GM19395 (cell line): Measurements from ENCODE around the gene ANO4.

Experiments used
- ATAC-seq: cut with Tn5 transposase; IDR thresholded peaks from one replicate; pipeline ENCODE4 v1.9.1; 2021; ENCODE audit warnings: mild to moderate bottlenecking, moderate library complexity; ENCODE audit not compliant: unreplicated experiment

The ANO4 gene

DNA sequence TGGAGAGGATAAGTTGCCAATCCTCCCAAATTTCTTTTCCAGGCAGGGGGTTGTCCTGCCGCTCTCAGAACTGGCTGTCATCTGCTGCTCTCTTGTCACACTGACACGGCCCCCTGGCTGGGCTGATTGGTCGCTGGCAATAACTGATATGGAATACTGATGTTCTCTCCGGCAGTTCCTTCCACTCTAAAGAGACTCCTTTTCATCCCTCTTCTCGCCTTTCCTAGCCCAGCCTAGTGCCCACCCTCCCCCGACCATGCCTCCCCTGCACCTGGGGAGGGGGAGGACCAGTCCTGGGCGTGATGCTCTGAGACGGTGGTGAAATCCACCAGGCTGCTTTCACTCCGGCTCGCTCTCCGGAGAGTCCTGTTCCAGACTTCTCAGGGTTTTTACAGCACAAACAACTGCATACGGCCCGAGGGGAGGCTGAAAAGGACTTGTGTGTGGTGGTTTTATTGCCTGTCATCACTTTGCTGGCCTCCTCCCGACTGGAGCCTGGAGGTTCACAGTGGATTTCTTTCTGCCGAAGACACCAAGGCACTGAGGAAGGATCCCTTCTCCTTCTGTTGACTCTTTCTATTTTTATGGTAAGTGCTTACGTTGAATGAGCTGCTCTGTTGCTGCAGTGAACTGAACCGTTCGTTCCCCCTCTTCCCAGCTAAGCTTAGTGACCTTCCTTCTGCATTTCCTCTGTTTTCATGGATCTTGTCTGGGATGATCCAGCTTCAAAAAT is at the start of gene ANO4:
Gene ANO4, plus strand, starts transcription at position 336 of the 733 bp plus-strand sequence. CDS start 107,010 bp downstream, outside the sequence.
- no peak for ATAC-seq

GRCh38 chr12:100745378-100746071 is 49.1 kb upstream of the ANO4 start:
- ATAC-seq = no peak

GRCh38 chr12:100752841-100753240 is 41.7 kb upstream of the ANO4 start:
- no peak for ATAC-seq

DNA sequence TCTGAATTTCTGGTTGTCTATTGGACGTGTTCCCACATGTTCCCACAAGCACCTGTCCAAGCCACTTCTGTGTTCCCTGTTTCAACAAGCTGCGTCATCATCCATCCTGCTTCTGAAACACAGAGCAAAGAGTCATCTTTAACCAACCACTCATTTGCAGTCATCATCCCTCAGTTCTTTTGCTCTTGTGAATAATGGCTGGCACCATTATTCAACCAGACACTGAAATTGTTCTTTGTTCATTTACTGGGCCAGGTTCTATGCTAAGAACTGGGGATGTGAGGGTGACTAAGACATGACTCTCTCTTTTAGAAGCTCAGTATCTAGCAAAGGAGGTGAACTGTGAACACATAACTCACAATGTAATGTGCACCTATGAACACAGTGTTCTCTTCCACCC is 40.7 kb upstream of the ANO4 start:
- ATAC-seq = no peak

GRCh38 chr12:100755186-100755585 is 39.4 kb upstream of the ANO4 start:
- ATAC-seq = no peak

GRCh38 chr12:100758083-100758482 is 36.5 kb upstream of the ANO4 start:
- no peak for ATAC-seq

DNA sequence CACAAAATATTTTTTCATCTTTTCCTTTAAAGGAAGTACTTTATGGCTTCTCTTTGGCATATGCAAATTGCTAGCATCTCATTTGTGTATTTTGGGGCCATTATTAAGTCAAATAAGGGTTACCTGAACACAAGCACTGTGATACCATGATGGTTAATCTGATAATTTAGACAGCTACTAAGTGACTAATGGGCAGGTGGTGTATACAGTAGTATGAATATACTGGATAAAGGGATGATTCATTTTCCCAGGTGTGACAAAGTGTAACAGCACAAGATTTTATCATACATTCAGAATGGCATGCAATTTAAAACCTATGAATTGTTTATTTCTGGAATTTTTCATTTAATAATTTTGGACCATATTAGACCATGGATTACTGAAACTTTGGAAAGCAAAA is 27.2 kb upstream of the ANO4 start:
- ATAC-seq = no peak

DNA sequence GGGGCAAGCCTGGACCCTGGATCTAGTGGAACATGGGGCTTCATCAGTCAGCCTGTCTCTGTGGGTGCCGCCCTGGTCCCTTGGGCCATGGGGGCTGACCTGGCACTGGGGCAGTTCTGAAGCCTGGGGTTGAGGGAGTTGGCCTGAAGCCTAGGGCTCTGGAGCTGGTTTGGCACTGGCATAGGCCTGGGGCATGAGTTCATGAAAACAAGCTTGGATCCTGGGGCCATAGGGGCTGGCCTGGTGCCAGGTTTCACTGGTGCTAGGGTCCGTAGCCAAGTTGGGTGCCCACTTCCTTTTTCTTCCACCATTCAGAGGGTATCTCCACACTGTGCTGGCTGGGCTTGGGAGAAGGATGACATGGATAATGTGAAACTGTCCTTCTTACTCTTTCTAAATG is 26.6 kb upstream of the ANO4 start:
- no peak for ATAC-seq

- no peak for ATAC-seq
Observed at GRCh38 chr12:100778967-100779590, 15.5 kb upstream of the ANO4 start.

- no peak for ATAC-seq
Observed at GRCh38 chr12:100789146-100789545, 5.4 kb upstream of the ANO4 start.

GRCh38 chr12:100789975-100790374 is 4.6 kb upstream of the ANO4 start:
- no peak for ATAC-seq

- ATAC-seq = no peak
Observed at GRCh38 chr12:100790552-100790951, 4.0 kb upstream of the ANO4 start.

DNA sequence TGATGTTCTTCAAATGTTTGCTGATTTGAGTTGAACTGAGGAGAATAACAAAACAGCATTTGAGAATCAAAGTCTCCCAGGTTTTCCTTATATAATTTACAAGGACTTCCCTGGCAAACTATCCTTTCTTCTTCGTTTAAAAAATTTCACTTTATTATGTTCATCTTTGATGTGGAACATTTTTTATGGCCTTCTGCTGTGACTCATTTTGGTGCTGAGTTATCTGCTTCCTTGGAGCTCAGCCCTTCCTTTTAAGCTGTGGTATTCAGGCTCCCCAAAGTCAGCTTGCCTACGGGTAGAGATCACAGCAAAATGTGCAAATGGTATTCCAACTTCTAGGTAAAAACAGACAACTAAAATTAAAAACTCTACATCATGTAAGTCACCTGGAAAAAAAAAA is 1.4 kb upstream of the ANO4 start:
- ATAC-seq = no peak

- no peak for ATAC-seq
Observed at GRCh38 chr12:100795174-100795799, 711 bp downstream of the ANO4 start.

GRCh38 chr12:100795800-100796179 is 1.2 kb downstream of the ANO4 start:
- no peak for ATAC-seq

GRCh38 chr12:100796621-100797020 is 2.0 kb downstream of the ANO4 start:
- ATAC-seq = no peak

DNA sequence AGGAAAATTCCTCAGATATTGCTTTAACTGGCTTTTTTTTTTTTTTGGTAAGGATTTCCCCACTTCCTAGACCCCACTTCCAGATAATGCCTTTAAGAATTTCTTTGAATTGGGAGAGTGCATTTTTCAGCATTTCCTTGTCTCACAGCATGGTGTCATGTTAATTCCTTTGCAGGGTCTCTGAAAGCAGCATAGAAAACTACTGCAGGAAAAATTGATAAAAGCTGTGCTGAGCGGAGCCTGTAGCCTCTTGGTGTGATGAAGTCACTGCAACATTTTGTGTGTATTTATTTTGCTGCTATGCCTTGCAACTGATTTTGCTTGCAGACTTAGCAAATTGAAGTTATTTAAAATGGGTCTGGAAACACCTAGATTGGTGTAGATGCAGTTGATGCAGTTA is 2.7 kb downstream of the ANO4 start:
- ATAC-seq = no peak

DNA sequence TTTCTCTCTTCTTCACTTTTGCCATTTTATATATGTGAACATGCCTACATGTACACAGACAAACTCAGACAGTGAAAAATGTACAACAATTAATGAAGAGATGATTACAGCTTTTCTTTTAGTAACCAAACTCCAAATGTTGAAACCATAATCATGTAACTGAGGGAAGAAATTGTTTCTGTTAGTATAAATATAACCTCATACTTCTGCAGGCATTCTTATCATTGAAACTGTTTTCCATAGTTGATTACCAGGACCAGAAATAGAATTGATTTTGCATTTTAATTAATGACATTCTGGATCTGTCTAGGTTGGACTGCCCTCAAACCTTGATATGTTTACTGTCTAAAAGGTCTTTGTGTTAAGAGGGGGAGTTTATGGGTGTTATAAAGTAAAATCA is 3.2 kb downstream of the ANO4 start:
- no peak for ATAC-seq

DNA sequence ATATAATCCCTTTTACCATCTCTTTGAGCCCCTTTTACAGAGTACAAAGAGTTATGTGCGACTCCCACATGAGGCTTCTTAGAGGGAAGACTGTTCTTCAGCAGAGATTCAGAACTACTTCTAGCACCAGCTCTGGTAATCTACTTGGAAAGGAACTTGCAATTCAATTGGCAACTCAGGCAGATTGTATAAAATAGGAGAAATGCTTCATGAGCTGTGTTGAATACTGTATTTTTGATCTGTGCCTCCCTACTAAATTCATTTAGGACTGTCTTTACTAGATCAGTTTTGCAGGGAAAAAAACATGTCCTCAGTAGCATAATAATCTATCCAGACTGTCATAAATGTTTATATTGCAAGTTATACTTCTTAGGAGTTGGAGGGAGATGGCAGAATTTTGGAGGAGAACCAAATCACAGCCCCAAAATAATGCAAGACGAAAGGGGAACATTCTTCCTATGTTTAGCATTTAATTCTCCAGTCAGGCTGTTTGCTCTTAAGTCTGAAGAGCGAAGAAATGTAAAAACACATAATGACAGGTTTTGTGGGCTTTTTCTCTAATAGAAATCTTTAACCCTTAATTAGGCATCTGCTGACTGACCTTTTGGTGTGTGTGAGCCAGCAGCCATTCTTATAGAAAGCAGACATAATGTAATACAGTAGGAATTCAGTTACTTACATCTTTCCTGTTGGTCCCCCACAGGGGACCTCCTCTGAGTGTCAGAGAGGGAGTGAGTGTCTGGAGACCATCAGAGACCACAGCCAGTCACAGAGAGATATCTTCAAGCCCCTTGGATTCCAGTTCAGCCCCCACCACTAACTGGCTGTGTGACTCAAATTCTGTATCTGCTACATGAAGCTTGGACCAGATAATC is 3.9 kb downstream of the ANO4 start:
- no peak for ATAC-seq

- ATAC-seq = no peak
Observed at GRCh38 chr12:100799770-100800169, 5.2 kb downstream of the ANO4 start.

DNA sequence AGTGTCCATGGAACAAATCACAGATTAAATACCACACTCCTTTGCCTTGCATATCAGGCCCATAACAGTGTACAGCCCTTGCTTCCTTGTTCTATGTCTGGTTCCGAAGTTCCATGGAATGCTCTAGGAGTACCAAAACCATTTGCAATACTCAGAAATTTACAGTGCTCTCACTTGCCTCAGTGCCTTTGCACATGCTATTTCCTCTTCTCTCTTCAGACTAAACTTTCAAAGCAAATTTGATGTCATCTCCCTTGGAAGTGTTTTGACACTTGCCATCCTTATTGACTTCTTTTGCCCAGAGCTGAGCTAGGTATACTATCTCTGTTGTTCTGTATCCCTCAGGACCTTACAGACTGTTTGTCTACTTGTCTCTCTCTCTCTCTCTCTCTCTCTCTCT is 6.1 kb downstream of the ANO4 start:
- no peak for ATAC-seq
